ENCODE measurements around the gene RPL3.
A peak's percentile ranks its signal among the peaks of the same experiment; 100 is the strongest.
"Not testable (repeated sequence)": the region's sequence is repeated elsewhere in the genome, so short reads cannot be mapped to it uniquely, and the experiment has no call there.

The RPL3 gene

GRCh38 chr22:39319284-39320022 lies at the start of gene RPL3:
Gene RPL3 (minus strand): TSS chr22:39319623. CDS start chr22:39319597, 26 bp downstream.
- peak; percentile 87 for DNase-seq (ENCODE audit: low read depth)

- no peak for DNase-seq (ENCODE audit: low read depth)
These were observed 49.8 kb upstream of the RPL3 start for GRCh38 chr22:39369186-39369585.

GRCh38 chr22:39368461-39368911 lies 49.1 kb upstream of the RPL3 start:
- DNase-seq (ENCODE audit: low read depth): no peak

- no peak for DNase-seq (ENCODE audit: low read depth)
These were observed 47.6 kb upstream of the RPL3 start for GRCh38 chr22:39367035-39367434.

GRCh38 chr22:39365492-39365780 lies 46.0 kb upstream of the RPL3 start:
- no peak for DNase-seq (ENCODE audit: low read depth)

GRCh38 chr22:39364714-39365491 lies 45.5 kb upstream of the RPL3 start:
- no peak for DNase-seq (ENCODE audit: low read depth)

GRCh38 chr22:39363751-39364515 lies 44.5 kb upstream of the RPL3 start:
- DNase-seq (ENCODE audit: low read depth): no peak

- no peak for DNase-seq (ENCODE audit: low read depth)
These were observed 43.5 kb upstream of the RPL3 start for GRCh38 chr22:39362932-39363331.

GRCh38 chr22:39362271-39362670 lies 42.8 kb upstream of the RPL3 start:
- no peak for DNase-seq (ENCODE audit: low read depth)

GRCh38 chr22:39361496-39361895 lies 42.1 kb upstream of the RPL3 start:
- no peak for DNase-seq (ENCODE audit: low read depth)

- DNase-seq (ENCODE audit: low read depth): no peak
These were observed 41.4 kb upstream of the RPL3 start for GRCh38 chr22:39360674-39361413.

GRCh38 chr22:39360242-39360641 lies 40.8 kb upstream of the RPL3 start:
- DNase-seq (ENCODE audit: low read depth): no peak

- DNase-seq (ENCODE audit: low read depth): no peak
These were observed 40.3 kb upstream of the RPL3 start for GRCh38 chr22:39359659-39360195.

- DNase-seq (ENCODE audit: low read depth): not testable (repeated sequence)
These were observed 38.8 kb upstream of the RPL3 start for GRCh38 chr22:39358197-39358596.

GRCh38 chr22:39357110-39358108 lies 38.0 kb upstream of the RPL3 start:
- not testable (repeated sequence) for DNase-seq (ENCODE audit: low read depth)

GRCh38 chr22:39356464-39356863 lies 37.0 kb upstream of the RPL3 start:
- no peak for DNase-seq (ENCODE audit: low read depth)

GRCh38 chr22:39355805-39356204 lies 36.4 kb upstream of the RPL3 start:
- DNase-seq (ENCODE audit: low read depth): not testable (repeated sequence)

- no peak for DNase-seq (ENCODE audit: low read depth)
These were observed 35.7 kb upstream of the RPL3 start for GRCh38 chr22:39355080-39355479.

GRCh38 chr22:39353346-39353745 lies 33.9 kb upstream of the RPL3 start:
- no peak for DNase-seq (ENCODE audit: low read depth)

GRCh38 chr22:39352306-39352891 lies 33.0 kb upstream of the RPL3 start:
- DNase-seq (ENCODE audit: low read depth): no peak

All from non-pigmented ciliary epithelial cell (primary cell).